ENCODE data around the gene ENPP4. TPM values are rescaled to one million over a fixed set of nuclear protein-coding genes. Genes with fewer than 3 reads are reported as not detected.

The ENPP4 gene
- total and polyA plus RNA-seq, 2 of the 4 experiments (the other 2 are of a cell fraction) = under 0.01 to 0.03 TPM

DNA sequence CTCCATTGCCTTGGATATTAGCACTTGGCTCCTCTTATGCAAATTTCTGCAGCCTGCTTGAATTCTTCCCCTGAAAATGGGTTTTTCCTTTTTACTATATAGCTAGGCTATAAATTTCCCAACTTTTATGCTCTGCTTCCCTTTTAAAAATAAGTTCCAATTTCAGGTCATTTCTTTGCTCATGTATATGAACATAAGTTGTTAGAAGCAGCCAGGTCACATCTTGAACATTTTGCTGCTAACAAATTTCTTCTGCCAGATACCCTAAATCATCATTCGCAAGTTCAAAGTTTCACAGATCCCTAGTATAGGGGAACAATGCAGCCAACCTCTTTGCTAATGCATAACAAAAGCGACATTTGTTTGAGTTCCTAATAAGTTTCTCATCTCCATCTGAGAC, 34.5 kb upstream of the ENPP4 start:
- H3K23ac ChIP-seq (ENCODE audit: low read depth, low read length) = no peak overlapping the region
- ChIA-PET POLR2A (ENCODE audit: unreplicated experiment) (no interaction called here), CTCF (no interaction called here)
- ATAC-seq (ENCODE audit: low read depth) (no peak), DNase-seq (no peak)
- no peaks in the 10 kb centered on the region for H3K27me3 ChIP-seq (ENCODE audit: control insufficient read depth, insufficient read depth, low read length)
- H2BK20ac ChIP-seq (ENCODE audit: low read depth, low read length) = no peak overlapping the region
- H3K36me3 ChIP-seq (ENCODE audit: control insufficient read depth, insufficient read depth, low read length) = no peaks in the 10 kb centered on the region
- no peaks in the 10 kb centered on the region for H3K79me1 ChIP-seq (ENCODE audit: low read depth in 1 of 2, low read length in 2 of 2)
- no peak overlapping the region for H3K4me2 ChIP-seq (ENCODE audit: low read depth, low read length)
- H3K9me1 ChIP-seq (ENCODE audit: insufficient read depth, low read length) = no peaks in the 10 kb centered on the region
- TF ChIP-seq BHLHE40 (IDR thresholded peaks at IDR 0.05; ENCODE audit: low read depth, low read length) (no peak), POLR2A (IDR thresholded peaks at IDR 0.05; ENCODE audit: low read depth, low read length) (no peak), CHD1 (IDR thresholded peaks at IDR 0.05; ENCODE audit: low read depth, low read length) (no peak), RFX5 (IDR thresholded peaks at IDR 0.05; ENCODE audit: low read depth, low read length) (no peak), RAD21 (IDR thresholded peaks at IDR 0.05; ENCODE audit: low read length) (no peak)
- H2BK120ac ChIP-seq (ENCODE audit: low read depth, low read length) = no peak overlapping the region
- no peak overlapping the region for H4K5ac ChIP-seq (ENCODE audit: low read depth, low read length)
- H2BK5ac ChIP-seq (ENCODE audit: low read depth, low read length, poor library complexity, severe bottlenecking) = no peak overlapping the region
- H2BK15ac ChIP-seq (ENCODE audit: low read depth, low read length) = no peak overlapping the region
- no peak overlapping the region for H3K9ac ChIP-seq (ENCODE audit: low read depth, low read length)
- H4K91ac ChIP-seq (ENCODE audit: insufficient read depth, low read depth, low read length) = no peak overlapping the region
- H3K4me1 ChIP-seq (ENCODE audit: control insufficient read depth, insufficient read depth, low read length) = no peaks in the 10 kb centered on the region
- no peak overlapping the region for H3K56ac ChIP-seq (ENCODE audit: extremely low read depth, insufficient read depth, low read length)
- in situ Hi-C loops (cut with MboI; ENCODE audit: low sequenced_read_pairs) (loop anchor here (10.0 kb wide), 1 partner anchor 310 kb away; no protein-coding TSS in a partner anchor), dilution Hi-C loops (cut with HindIII; ENCODE audit: low sequenced_read_pairs, unreplicated experiment) (no loop called here), intact Hi-C loops (cut with micrococcal nuclease) (no loop called here)
- H3K27ac ChIP-seq (ENCODE audit: insufficient read depth, low read length) = no peak overlapping the region
- BruUV-seq (replicated peaks) = no TSS peak
- WGBS, 2 experiments (ENCODE audit: extremely low coverage in 2 of 2, insufficient read length in 1 of 2) = 30% methylated on average over 1 of the region's 2 CpGs; no CpG with 5 or more reads in 1 of the 2 experiments
- no peaks in the 10 kb centered on the region for H4K20me1 ChIP-seq (ENCODE audit: insufficient read depth, low read length)
- no peak overlapping the region for H3K18ac ChIP-seq (ENCODE audit: low read depth, low read length)
- no peak overlapping the region for H3K4me3 ChIP-seq (ENCODE audit: insufficient read depth, low read depth, low read length)
- no peak overlapping the region for H4K8ac ChIP-seq (ENCODE audit: low read depth in 2 of 2, low read length in 2 of 2)
- H2AFZ ChIP-seq (replicated peaks; ENCODE audit: low read length, poor library complexity) = no peak overlapping the region
- H3K4ac ChIP-seq (ENCODE audit: low read depth, low read length) = no peak overlapping the region
- no peak overlapping the region for H2AK9ac ChIP-seq (replicated peaks; ENCODE audit: low read depth, low read length, poor library complexity)
- no peaks in the 10 kb centered on the region for H3K9me3 ChIP-seq (ENCODE audit: control insufficient read depth, insufficient read depth, low read length)
- no peak overlapping the region for H3K14ac ChIP-seq (replicated peaks; ENCODE audit: low read depth, low read length)
- no peak overlapping the region for H2AK5ac ChIP-seq (ENCODE audit: low read depth, low read length)

Measured in IMR-90 (cell line).